GM12892 (cell line): ENCODE data around the gene ZNF324B.
"Not testable (repeated sequence)": the region's sequence is repeated elsewhere in the genome, so short reads cannot be mapped to it uniquely, and the experiment has no call there.

ENCODE experiments used
- POLR2A ChIP-seq: IDR thresholded peaks from 2 replicates; pipeline ENCODE4 v1.6.1; 2011; ENCODE audit warnings: low read depth, low read length, control low read depth
- POLR2AphosphoS5 ChIP-seq: IDR thresholded peaks from 2 replicates; pipeline ENCODE4 v1.6.1; 2011; ENCODE audit warnings: low read depth, low read length, control low read depth
- TAF1 ChIP-seq: IDR thresholded peaks from 2 replicates; pipeline ENCODE4 v1.6.1; 2011; ENCODE audit warnings: low read depth, mild to moderate bottlenecking, control low read depth, low read length, borderline replicate concordance

GRCh38 chr19:58448860-58449259, 2.6 kb upstream of the ZNF324B start:
- not testable (repeated sequence) for TF ChIP-seq POLR2AphosphoS5, POLR2A, TAF1
